ENCODE data around the gene CLINT1.

Gene CLINT1

DNA sequence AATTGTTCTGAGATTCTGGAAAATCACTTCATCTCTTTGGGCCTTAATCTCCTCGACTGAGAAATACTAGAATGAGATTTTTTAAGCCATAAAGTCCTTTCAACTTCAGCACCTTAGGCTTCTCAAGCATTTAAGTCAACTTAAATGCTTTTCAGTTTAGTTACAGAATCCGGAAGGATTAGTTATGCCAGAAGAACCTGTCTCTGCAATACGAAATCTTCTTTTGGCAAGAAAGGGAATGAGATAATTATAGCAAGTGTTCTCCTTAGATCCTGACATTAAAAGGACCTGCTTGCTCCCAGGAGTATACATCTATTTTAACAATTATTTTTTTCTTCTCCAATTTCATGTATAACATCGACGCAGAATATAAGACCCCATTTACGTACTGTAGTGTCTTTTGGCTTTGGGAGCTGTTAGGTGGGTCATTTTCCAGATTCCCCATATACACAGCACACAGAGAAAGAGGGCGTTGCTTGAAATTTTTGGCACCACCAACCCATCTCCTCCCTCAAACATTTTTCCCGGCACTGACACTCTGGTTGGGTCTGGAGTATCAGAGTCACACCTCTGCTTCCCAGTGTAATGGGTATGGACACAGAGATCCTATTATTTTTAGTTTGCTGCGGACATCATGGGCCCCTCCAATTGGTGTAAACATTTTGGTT lies 43.6 kb upstream of the CLINT1 start:
- no peak for DNase-seq (ENCODE audit: low spot score)
- no peak overlapping the region for H4K8ac ChIP-seq (ENCODE audit: low read depth, low read length)
- H3K23ac ChIP-seq (ENCODE audit: low read depth, low read length, poor library complexity) = no peak overlapping the region
- no peak overlapping the region for H3K27ac ChIP-seq (replicated peaks; ENCODE audit: low read length)
- H2BK120ac ChIP-seq (ENCODE audit: low read depth, low read length) = no peak overlapping the region
- H2BK12ac ChIP-seq (ENCODE audit: low read length) = no peak overlapping the region
- no peak overlapping the region for H3K4me3 ChIP-seq (ENCODE audit: low read length in 2 of 2)
- H3K4ac ChIP-seq (ENCODE audit: low read length) = no peak overlapping the region
- H2AK5ac ChIP-seq (ENCODE audit: low read depth, low read length) = no peak overlapping the region
- H3K4me2 ChIP-seq (ENCODE audit: insufficient read depth, low read length, poor library complexity, severe bottlenecking) = no peak overlapping the region
- H3K79me1 ChIP-seq (ENCODE audit: low read depth, low read length) = no peaks in the 10 kb centered on the region
- no CpG with 5 or more reads among the region's 9 CpGs for WGBS, 2 donors (ENCODE audit: extremely low coverage in 2 of 2, insufficient read length in 2 of 2, insufficient replicate concordance in 1 of 2)
- no peak overlapping the region for H2AFZ ChIP-seq (ENCODE audit: low read length)
- no peak overlapping the region for H4K91ac ChIP-seq (ENCODE audit: low read depth, low read length, poor library complexity)
- H3K9ac ChIP-seq (ENCODE audit: low read depth, low read length, poor library complexity) = no peak overlapping the region
- no peak overlapping the region for H3K14ac ChIP-seq (ENCODE audit: low read length)
- H3K4me1 ChIP-seq (ENCODE audit: control insufficient read depth in 2 of 2, insufficient read depth in 1 of 2, low read depth in 1 of 2, low read length in 2 of 2) = peaks cover 0 to 4% of the 10 kb centered on the region in 2 donors
- no peak overlapping the region for H2BK5ac ChIP-seq (ENCODE audit: low read length)
- H3K18ac ChIP-seq (ENCODE audit: low read length) = no peak overlapping the region
- no peaks in the 10 kb centered on the region for H3K36me3 ChIP-seq (replicated peaks in 1 of 2; ENCODE audit: control insufficient read depth in 2 of 2, insufficient read depth in 2 of 2, low read length in 2 of 2)
- no peak overlapping the region for H2BK15ac ChIP-seq (ENCODE audit: low read length)
- H3K27me3 ChIP-seq (ENCODE audit: control insufficient read depth in 3 of 3, insufficient read depth in 3 of 3, low read depth in 1 of 3, low read length in 3 of 3) = no peaks in the 10 kb centered on the region
- H3K9me3 ChIP-seq (replicated peaks in 1 of 2; ENCODE audit: control insufficient read depth in 2 of 2, insufficient read depth in 1 of 2, low read depth in 1 of 2, low read length in 2 of 2) = no peaks in the 10 kb centered on the region

DNA sequence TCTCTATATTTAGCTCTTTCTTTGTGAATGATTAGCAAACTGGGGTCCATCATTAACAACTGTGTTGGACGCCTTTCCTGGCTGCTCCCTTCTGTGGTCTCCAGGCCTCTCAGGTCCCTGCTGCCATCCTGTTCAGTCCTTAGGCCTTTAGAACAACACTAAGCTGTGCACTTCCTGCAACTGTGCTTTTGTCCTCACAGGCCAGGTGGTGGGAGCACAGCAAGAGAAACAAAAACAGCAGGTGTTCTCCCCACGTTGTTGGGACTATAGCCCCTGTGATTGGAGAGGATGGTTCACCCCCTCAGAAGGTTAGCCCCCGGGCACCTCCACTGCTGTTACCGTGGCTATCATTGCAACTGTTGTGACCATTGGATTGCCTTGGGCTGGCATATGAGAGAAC lies 41.7 kb upstream of the CLINT1 start:
- no peak for DNase-seq (ENCODE audit: low spot score)
- no peak overlapping the region for H3K27ac ChIP-seq (replicated peaks; ENCODE audit: low read length)
- no peak overlapping the region for H2BK5ac ChIP-seq (ENCODE audit: low read length)
- H2BK15ac ChIP-seq (ENCODE audit: low read length) = no peak overlapping the region
- H2AFZ ChIP-seq (ENCODE audit: low read length) = peak overlapping the region; percentile 66
- peak overlapping the region; percentile 65 for H3K18ac ChIP-seq (ENCODE audit: low read length)
- H3K36me3 ChIP-seq (replicated peaks in 1 of 2; ENCODE audit: control insufficient read depth in 2 of 2, insufficient read depth in 2 of 2, low read length in 2 of 2) = no peaks in the 10 kb centered on the region
- H2BK12ac ChIP-seq (ENCODE audit: low read length) = no peak overlapping the region
- no peak overlapping the region for H3K23ac ChIP-seq (ENCODE audit: low read depth, low read length, poor library complexity)
- peaks cover 0 to 4% of the 10 kb centered on the region in 2 donors for H3K4me1 ChIP-seq (ENCODE audit: control insufficient read depth in 2 of 2, insufficient read depth in 1 of 2, low read depth in 1 of 2, low read length in 2 of 2)
- H3K4me2 ChIP-seq (ENCODE audit: insufficient read depth, low read length, poor library complexity, severe bottlenecking) = no peak overlapping the region
- no peak overlapping the region for H3K4ac ChIP-seq (ENCODE audit: low read length)
- no peak overlapping the region for H3K9ac ChIP-seq (ENCODE audit: low read depth, low read length, poor library complexity)
- H3K79me1 ChIP-seq (ENCODE audit: low read depth, low read length) = no peaks in the 10 kb centered on the region
- H4K91ac ChIP-seq (ENCODE audit: low read depth, low read length, poor library complexity) = no peak overlapping the region
- H3K4me3 ChIP-seq (ENCODE audit: low read length in 2 of 2) = no peak overlapping the region
- no CpG with 5 or more reads among the region's 4 CpGs for WGBS, 2 donors (ENCODE audit: extremely low coverage in 2 of 2, insufficient read length in 2 of 2, insufficient replicate concordance in 1 of 2)
- no peak overlapping the region for H3K14ac ChIP-seq (ENCODE audit: low read length)
- no peaks in the 10 kb centered on the region for H3K9me3 ChIP-seq (replicated peaks in 1 of 2; ENCODE audit: control insufficient read depth in 2 of 2, insufficient read depth in 1 of 2, low read depth in 1 of 2, low read length in 2 of 2)
- H2AK5ac ChIP-seq (ENCODE audit: low read depth, low read length) = no peak overlapping the region
- H4K8ac ChIP-seq (ENCODE audit: low read depth, low read length) = no peak overlapping the region
- H3K27me3 ChIP-seq (ENCODE audit: control insufficient read depth in 3 of 3, insufficient read depth in 3 of 3, low read depth in 1 of 3, low read length in 3 of 3) = no peaks in the 10 kb centered on the region
- H2BK120ac ChIP-seq (ENCODE audit: low read depth, low read length) = no peak overlapping the region

DNA sequence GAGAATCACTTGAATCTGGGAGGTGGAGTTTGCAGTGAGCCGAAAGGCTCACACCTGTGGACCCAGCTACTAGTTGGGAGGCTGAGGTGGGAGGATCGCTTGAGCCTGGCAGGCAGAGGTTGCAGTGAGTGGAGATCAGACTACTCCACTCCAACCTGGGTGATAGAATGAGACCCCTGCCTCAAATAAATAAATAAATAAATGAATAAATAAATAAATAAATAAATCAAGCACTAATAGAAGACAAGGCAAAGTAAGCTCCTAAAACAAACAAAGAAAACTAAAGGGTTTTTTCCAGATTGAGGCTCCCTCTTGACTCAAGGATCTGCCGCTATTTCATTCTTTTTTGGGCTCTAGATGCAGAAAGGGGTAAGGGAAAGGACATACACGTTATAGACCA lies 34.7 kb upstream of the CLINT1 start:
- Histone ChIP-seq H3K79me1 (ENCODE audit: low read depth, low read length) (no peaks in the 10 kb centered on the region), H3K36me3 (replicated peaks in 1 of 2; ENCODE audit: control insufficient read depth in 2 of 2, insufficient read depth in 2 of 2, low read length in 2 of 2) (no peaks in the 10 kb centered on the region), H2BK12ac (ENCODE audit: low read length) (no peak overlapping the region), H3K27me3 (ENCODE audit: control insufficient read depth in 3 of 3, insufficient read depth in 3 of 3, low read depth in 1 of 3, low read length in 3 of 3) (no peaks in the 10 kb centered on the region), H3K4me1 (ENCODE audit: control insufficient read depth in 2 of 2, insufficient read depth in 1 of 2, low read depth in 1 of 2, low read length in 2 of 2) (no peaks in the 10 kb centered on the region), H3K18ac (ENCODE audit: low read length) (no peak overlapping the region), H3K4me3 (ENCODE audit: low read length in 2 of 2) (no peak overlapping the region), H3K14ac (ENCODE audit: low read length) (no peak overlapping the region), H2BK15ac (ENCODE audit: low read length) (no peak overlapping the region), H4K8ac (ENCODE audit: low read depth, low read length) (no peak overlapping the region), H2AK5ac (ENCODE audit: low read depth, low read length) (no peak overlapping the region), H3K4ac (ENCODE audit: low read length) (no peak overlapping the region), H2BK120ac (ENCODE audit: low read depth, low read length) (no peak overlapping the region), H3K9me3 (replicated peaks in 1 of 2; ENCODE audit: control insufficient read depth in 2 of 2, insufficient read depth in 1 of 2, low read depth in 1 of 2, low read length in 2 of 2) (no peaks in the 10 kb centered on the region), H3K9ac (ENCODE audit: low read depth, low read length, poor library complexity) (no peak overlapping the region), H3K27ac (replicated peaks; ENCODE audit: low read length) (no peak overlapping the region), H2BK5ac (ENCODE audit: low read length) (no peak overlapping the region), H3K23ac (ENCODE audit: low read depth, low read length, poor library complexity) (no peak overlapping the region), H4K91ac (ENCODE audit: low read depth, low read length, poor library complexity) (no peak overlapping the region), H3K4me2 (ENCODE audit: insufficient read depth, low read length, poor library complexity, severe bottlenecking) (no peak overlapping the region), H2AFZ (ENCODE audit: low read length) (no peak overlapping the region)
- DNase-seq (ENCODE audit: low spot score) = no peak
- WGBS, 2 donors (ENCODE audit: extremely low coverage in 2 of 2, insufficient read length in 2 of 2, insufficient replicate concordance in 1 of 2) = no CpG with 5 or more reads among the region's 4 CpGs

DNA sequence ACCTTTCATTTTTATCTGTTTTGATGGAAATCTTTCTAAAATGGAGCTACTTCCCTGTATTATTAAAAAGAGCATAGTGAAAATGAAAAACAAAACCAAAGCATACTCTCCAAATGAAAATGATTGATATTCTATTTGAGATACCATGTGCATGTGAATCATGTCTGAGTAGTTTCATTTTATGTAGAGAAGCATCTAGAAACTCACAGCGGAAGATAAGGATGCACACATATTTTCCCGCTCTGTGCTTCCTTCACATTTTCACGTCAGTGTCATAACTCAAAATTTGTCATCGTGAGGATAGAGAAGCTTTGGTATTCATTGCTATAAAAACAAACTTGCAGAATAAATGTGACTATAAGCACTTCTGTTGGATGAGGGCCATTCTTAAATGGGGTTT lies 34.0 kb upstream of the CLINT1 start:
- H2BK15ac ChIP-seq (ENCODE audit: low read length) = no peak overlapping the region

More for the DNA sequence above, 34.0 kb upstream of the CLINT1 start:
- WGBS, 2 donors (ENCODE audit: extremely low coverage in 2 of 2, insufficient read length in 2 of 2, insufficient replicate concordance in 1 of 2) = no CpG with 5 or more reads among the region's 4 CpGs
- H2AK5ac ChIP-seq (ENCODE audit: low read depth, low read length) = no peak overlapping the region
- no peak for DNase-seq (ENCODE audit: low spot score)
- H3K4me2 ChIP-seq (ENCODE audit: insufficient read depth, low read length, poor library complexity, severe bottlenecking) = no peak overlapping the region
- no peak overlapping the region for H3K23ac ChIP-seq (ENCODE audit: low read depth, low read length, poor library complexity)
- H3K4me1 ChIP-seq (ENCODE audit: control insufficient read depth in 2 of 2, insufficient read depth in 1 of 2, low read depth in 1 of 2, low read length in 2 of 2) = no peaks in the 10 kb centered on the region
- no peak overlapping the region for H2BK5ac ChIP-seq (ENCODE audit: low read length)
- H2BK120ac ChIP-seq (ENCODE audit: low read depth, low read length) = no peak overlapping the region
- no peaks in the 10 kb centered on the region for H3K9me3 ChIP-seq (replicated peaks in 1 of 2; ENCODE audit: control insufficient read depth in 2 of 2, insufficient read depth in 1 of 2, low read depth in 1 of 2, low read length in 2 of 2)
- no peak overlapping the region for H4K91ac ChIP-seq (ENCODE audit: low read depth, low read length, poor library complexity)
- H4K8ac ChIP-seq (ENCODE audit: low read depth, low read length) = no peak overlapping the region
- no peak overlapping the region for H2BK12ac ChIP-seq (ENCODE audit: low read length)
- H3K27me3 ChIP-seq (ENCODE audit: control insufficient read depth in 3 of 3, insufficient read depth in 3 of 3, low read depth in 1 of 3, low read length in 3 of 3) = no peaks in the 10 kb centered on the region
- H3K4ac ChIP-seq (ENCODE audit: low read length) = no peak overlapping the region
- no peak overlapping the region for H3K14ac ChIP-seq (ENCODE audit: low read length)
- H2AFZ ChIP-seq (ENCODE audit: low read length) = no peak overlapping the region
- H3K18ac ChIP-seq (ENCODE audit: low read length) = no peak overlapping the region
- H3K27ac ChIP-seq (replicated peaks; ENCODE audit: low read length) = no peak overlapping the region
- no peak overlapping the region for H3K9ac ChIP-seq (ENCODE audit: low read depth, low read length, poor library complexity)
- no peaks in the 10 kb centered on the region for H3K36me3 ChIP-seq (replicated peaks in 1 of 2; ENCODE audit: control insufficient read depth in 2 of 2, insufficient read depth in 2 of 2, low read length in 2 of 2)
- no peak overlapping the region for H3K4me3 ChIP-seq (ENCODE audit: low read length in 2 of 2)
- H3K79me1 ChIP-seq (ENCODE audit: low read depth, low read length) = no peaks in the 10 kb centered on the region

Measured in neuronal stem cell (in vitro differentiated cells).